Fibroblast of lung (primary cell): Measurements from ENCODE around the gene SSTR5. TPM values are rescaled to one million over a fixed set of nuclear protein-coding genes. Genes with fewer than 3 reads are reported as not detected.

Experiments
- DNase-seq, 2 donors: peaks; one replicate each; pipeline versions ENCODE4 v3.0.0 to v3.0.0-alpha.2; 2010; ENCODE audit warnings: low read depth in 2 of 2
- H2AFZ ChIP-seq: 2 replicates; pipeline ENCODE4 v1.5.1; 2012; ENCODE audit warnings: low read length, control low read depth, inconsistent platforms
- H3K27ac ChIP-seq: 2 replicates; pipeline ENCODE4 v1.5.1; 2011; ENCODE audit warnings: low read length, control low read depth; ENCODE audit not compliant: insufficient read depth
- H3K27me3 ChIP-seq: 2 replicates; pipeline ENCODE4 v1.5.1; 2011; ENCODE audit warnings: mild to moderate bottlenecking, low read length; ENCODE audit not compliant: control insufficient read depth, insufficient read depth
- H3K36me3 ChIP-seq: 2 replicates; pipeline ENCODE4 v1.5.1; 2011; ENCODE audit warnings: low read length; ENCODE audit not compliant: control insufficient read depth, insufficient read depth
- H3K4me1 ChIP-seq: 2 replicates; pipeline ENCODE4 v1.5.1; 2011; ENCODE audit warnings: low read length; ENCODE audit not compliant: control insufficient read depth, insufficient read depth; ENCODE audit errors: extremely low read depth
- H3K4me2 ChIP-seq: 2 replicates; pipeline ENCODE4 v1.5.1; 2011; ENCODE audit warnings: low read length, control low read depth; ENCODE audit not compliant: insufficient read depth; ENCODE audit errors: extremely low read depth
- H3K4me3 ChIP-seq, 4 experiments: fragments of 200-600 bp in 1 of 4; sonication (generic) in 1 of 4; replicated peaks in 1 of 4; 2 replicates each; pipeline ENCODE4 v1.5.1; 2011 to 2016; ENCODE audit warnings: low read length in 4 of 4, low read depth in 3 of 4, mild to moderate bottlenecking in 3 of 4, control low read depth in 2 of 4, inconsistent platforms in 1 of 4, mixed read lengths in 1 of 4; ENCODE audit not compliant: insufficient read depth in 1 of 4; ENCODE audit errors: control extremely low read depth in 1 of 4
- H3K79me2 ChIP-seq: 2 replicates; pipeline ENCODE4 v1.5.1; 2012; ENCODE audit warnings: mild to moderate bottlenecking, low read length, inconsistent platforms; ENCODE audit not compliant: control insufficient read depth, insufficient read depth
- H3K9ac ChIP-seq: 2 replicates; pipeline ENCODE4 v1.5.1; 2011; ENCODE audit warnings: mild to moderate bottlenecking, low read length, control low read depth; ENCODE audit not compliant: insufficient read depth
- H3K9me3 ChIP-seq: 2 replicates; pipeline ENCODE4 v1.5.1; 2012; ENCODE audit warnings: low read depth, low read length; ENCODE audit not compliant: control insufficient read depth, insufficient read depth
- H4K20me1 ChIP-seq: 2 replicates; pipeline ENCODE4 v1.5.1; 2011; ENCODE audit warnings: low read length; ENCODE audit not compliant: control insufficient read depth, insufficient read depth; ENCODE audit errors: extremely low read depth
- CTCF ChIP-seq, 2 donors: IDR thresholded peaks in 1 of 2; conservative IDR thresholded peaks in 1 of 2; 1 replicate in 1 of 2; 2 replicates in 1 of 2; pipeline ENCODE4 v1.5.1; 2011 to 2012; ENCODE audit warnings: low read length in 2 of 2, control low read depth in 1 of 2, inconsistent platforms in 1 of 2, low read depth in 1 of 2, mild to moderate bottlenecking in 1 of 2
- EZH2 ChIP-seq: IDR thresholded peaks from 2 replicates; pipeline ENCODE4 v1.5.1; 2012; ENCODE audit warnings: low read length, control low read depth, mild to moderate bottlenecking; ENCODE audit errors: missing control alignments
- polyA plus RNA-seq, 2 donors: library from polyadenylated mRNA; depleted of rRNA in 1 of 2; stranded (reverse) in 1 of 2; unstranded in 1 of 2; fragments of >200 nt; gene quantifications; 2 replicates each; pipeline ENCODE4 v1.2.1, GENCODE V29; 2011 to 2012; ENCODE audit warnings: missing spikeins in 1 of 2
- total RNA-seq: library from RNA; depleted of rRNA; stranded (reverse); fragments of >200 nt; gene quantifications from 2 replicates; pipeline ENCODE4 v1.2.1, GENCODE V29; 2014

Gene SSTR5
- total and polyA plus RNA-seq, 2 donors (not counting 1 experiment from before 2014, with no cell fraction given): not detected

- Histone ChIP-seq H3K9ac (no peak overlapping the region), H3K27me3 (peaks cover 3% of the 10 kb centered on the region)
Observed at GRCh38 chr16:1049113-1049975, 23.2 kb upstream of the SSTR5 start.

DNA sequence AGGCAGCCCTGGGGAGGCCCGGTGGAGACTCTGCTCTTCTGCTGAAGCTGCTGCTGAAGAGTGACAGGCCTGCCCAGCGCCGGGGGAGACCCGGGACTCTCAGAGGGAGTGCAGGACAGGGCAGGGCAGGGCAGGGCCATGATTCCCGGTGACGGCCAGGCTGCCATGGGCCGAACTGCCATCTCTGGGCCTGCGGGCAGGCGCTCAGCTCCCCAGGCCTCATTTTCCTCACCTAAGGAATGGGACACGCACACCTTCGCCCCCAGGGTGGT, 22.6 kb upstream of the SSTR5 start:
- no peak for DNase-seq
- no peaks in the 10 kb centered on the region for H3K4me1 ChIP-seq
- no peak overlapping the region for H3K4me2 ChIP-seq
- H4K20me1 ChIP-seq: no peaks in the 10 kb centered on the region
- H3K9ac ChIP-seq: no peak overlapping the region
- no peaks in the 10 kb centered on the region for H3K79me2 ChIP-seq
- no peak overlapping the region for H3K4me3 ChIP-seq
- TF ChIP-seq EZH2 (no peak), CTCF (conservative IDR thresholded peaks at IDR 0.05 in 1 of 2, IDR thresholded peaks at IDR 0.05 in 1 of 2; ENCODE audit: low read depth in 1 of 2, low read length in 2 of 2) (no peak)
- no peaks in the 10 kb centered on the region for H3K9me3 ChIP-seq
- no peaks in the 10 kb centered on the region for H3K27me3 ChIP-seq
- no peak overlapping the region for H2AFZ ChIP-seq
- no peak overlapping the region for H3K27ac ChIP-seq
- no peaks in the 10 kb centered on the region for H3K36me3 ChIP-seq

More at GRCh38 chr16:1049113-1049975, 23.2 kb upstream of the SSTR5 start:
- no peak overlapping the region for H3K4me2 ChIP-seq
- no peaks in the 10 kb centered on the region for H3K79me2 ChIP-seq
- TF ChIP-seq EZH2: no peak
- no peak for TF ChIP-seq CTCF (conservative IDR thresholded peaks at IDR 0.05 in 1 of 2, IDR thresholded peaks at IDR 0.05 in 1 of 2; ENCODE audit: low read depth in 1 of 2, low read length in 2 of 2)
- H2AFZ ChIP-seq: no peak overlapping the region
- no peaks in the 10 kb centered on the region for H3K4me1 ChIP-seq
- H3K9me3 ChIP-seq: no peaks in the 10 kb centered on the region
- H3K36me3 ChIP-seq: no peaks in the 10 kb centered on the region
- no peak for DNase-seq
- no peak overlapping the region for H3K27ac ChIP-seq
- no peak overlapping the region for H3K4me3 ChIP-seq
- H4K20me1 ChIP-seq: no peaks in the 10 kb centered on the region

GRCh38 chr16:1050516-1050915, 22.0 kb upstream of the SSTR5 start:
- Histone ChIP-seq H3K4me3 (no peak overlapping the region), H4K20me1 (no peaks in the 10 kb centered on the region), H3K27me3 (no peaks in the 10 kb centered on the region), H3K9ac (no peak overlapping the region), H2AFZ (no peak overlapping the region), H3K79me2 (no peaks in the 10 kb centered on the region), H3K27ac (no peak overlapping the region), H3K36me3 (no peaks in the 10 kb centered on the region), H3K4me2 (no peak overlapping the region), H3K4me1 (no peaks in the 10 kb centered on the region), H3K9me3 (no peaks in the 10 kb centered on the region)
- no peak for DNase-seq
- TF ChIP-seq EZH2: no peak
- no peak for TF ChIP-seq CTCF (conservative IDR thresholded peaks at IDR 0.05 in 1 of 2, IDR thresholded peaks at IDR 0.05 in 1 of 2; ENCODE audit: low read depth in 1 of 2, low read length in 2 of 2)
